Neutrophil (primary cell): ENCODE measurements around the gene MMP25.

Source experiments
- H3K27ac ChIP-seq: fragments of 200-600 bp; sonication (generic); 2 replicates; pipeline ENCODE4 v1.5.1; 2016; ENCODE audit warnings: mild to moderate bottlenecking, moderate library complexity
- H3K27me3 ChIP-seq: fragments of 200-600 bp; sonication (generic); 2 replicates; pipeline ENCODE4 v1.6.0; 2016; ENCODE audit warnings: mild to moderate bottlenecking
- H3K36me3 ChIP-seq: fragments of 200-600 bp; sonication (generic); 2 replicates; pipeline ENCODE4 v1.5.1; 2017
- H3K4me1 ChIP-seq, 2 experiments: fragments of 200-600 bp in 1 of 2; sonication (generic) in 1 of 2; 1 replicate in 1 of 2; 2 replicates in 1 of 2; pipeline versions ENCODE4 v1.5.1 to v1.6.1; 2013 to 2016; ENCODE audit warnings: low read depth in 1 of 2, low read length in 1 of 2, mild to moderate bottlenecking in 1 of 2, moderate library complexity in 1 of 2; ENCODE audit not compliant: control insufficient read depth in 1 of 2, insufficient read depth in 1 of 2
- H3K4me3 ChIP-seq, 2 experiments: fragments of 200-600 bp in 1 of 2; sonication (generic) in 1 of 2; 1 replicate in 1 of 2; 2 replicates in 1 of 2; pipeline ENCODE4 v1.5.1; 2013 to 2016; ENCODE audit warnings: low read depth in 1 of 2, low read length in 1 of 2, mild to moderate bottlenecking in 1 of 2, moderate library complexity in 1 of 2
- H3K9me3 ChIP-seq: fragments of 200-600 bp; sonication (generic); 2 replicates; pipeline ENCODE4 v1.5.1; 2016
- CTCF ChIP-seq: fragments of 200-600 bp; sonication (generic); IDR thresholded peaks from 2 replicates; pipeline ENCODE4 v1.5.1; 2016; ENCODE audit warnings: antibody characterized with exemption

MMP25 gene

GRCh38 chr16:3084969-3085670 lies 38.8 kb downstream of the MMP25 start:
- Histone ChIP-seq H3K4me3 (peak overlapping the region; percentile 58 to 74), H3K4me1 (peaks cover 35 to 38% of the 10 kb centered on the region in 2 experiments), H3K9me3 (no peaks in the 10 kb centered on the region), H3K27me3 (no peaks in the 10 kb centered on the region), H3K36me3 (peaks cover 10% of the 10 kb centered on the region), H3K27ac (peak overlapping the region; percentile 82)
- TF ChIP-seq CTCF = no peak

- no peak for TF ChIP-seq CTCF
- peaks cover 3% of the 10 kb centered on the region for H3K36me3 ChIP-seq
- peaks cover 36 to 40% of the 10 kb centered on the region in 2 experiments for H3K4me1 ChIP-seq
- no peaks in the 10 kb centered on the region for H3K9me3 ChIP-seq
- peak overlapping the region; percentile 82 for H3K27ac ChIP-seq
- H3K27me3 ChIP-seq = no peaks in the 10 kb centered on the region
- H3K4me3 ChIP-seq = peak overlapping the region; percentile 58 to 74
Observed at GRCh38 chr16:3085868-3086595, 39.7 kb downstream of the MMP25 start.

GRCh38 chr16:3086596-3087242 lies 40.4 kb downstream of the MMP25 start:
- no peak for TF ChIP-seq CTCF
- peak overlapping the region; percentile 58 to 74 for H3K4me3 ChIP-seq
- no peaks in the 10 kb centered on the region for H3K9me3 ChIP-seq
- no peaks in the 10 kb centered on the region for H3K27me3 ChIP-seq
- H3K4me1 ChIP-seq = peaks cover 39 to 47% of the 10 kb centered on the region in 2 experiments
- H3K36me3 ChIP-seq = no peaks in the 10 kb centered on the region
- H3K27ac ChIP-seq = peak overlapping the region; percentile 82

- Histone ChIP-seq H3K4me3 (peak overlapping the region; percentile 58 to 74), H3K36me3 (no peaks in the 10 kb centered on the region)
Observed at GRCh38 chr16:3087243-3088235, 41.2 kb downstream of the MMP25 start.

More at GRCh38 chr16:3087243-3088235, 41.2 kb downstream of the MMP25 start:
- no peaks in the 10 kb centered on the region for H3K9me3 ChIP-seq
- H3K27me3 ChIP-seq = no peaks in the 10 kb centered on the region
- H3K4me1 ChIP-seq = peaks cover 39 to 48% of the 10 kb centered on the region in 2 experiments
- peak; percentile 57 for TF ChIP-seq CTCF
- H3K27ac ChIP-seq = peak overlapping the region; percentile 82
